Measurements from ENCODE around the gene MT1X. TPM values are rescaled to one million over a fixed set of nuclear protein-coding genes. Genes with fewer than 3 reads are reported as not detected.

The MT1X gene
- total RNA-seq (39.8 and 52.0 TPM in 2 replicates), polyA plus RNA-seq (121 and 127 TPM in 2 replicates)

DNA sequence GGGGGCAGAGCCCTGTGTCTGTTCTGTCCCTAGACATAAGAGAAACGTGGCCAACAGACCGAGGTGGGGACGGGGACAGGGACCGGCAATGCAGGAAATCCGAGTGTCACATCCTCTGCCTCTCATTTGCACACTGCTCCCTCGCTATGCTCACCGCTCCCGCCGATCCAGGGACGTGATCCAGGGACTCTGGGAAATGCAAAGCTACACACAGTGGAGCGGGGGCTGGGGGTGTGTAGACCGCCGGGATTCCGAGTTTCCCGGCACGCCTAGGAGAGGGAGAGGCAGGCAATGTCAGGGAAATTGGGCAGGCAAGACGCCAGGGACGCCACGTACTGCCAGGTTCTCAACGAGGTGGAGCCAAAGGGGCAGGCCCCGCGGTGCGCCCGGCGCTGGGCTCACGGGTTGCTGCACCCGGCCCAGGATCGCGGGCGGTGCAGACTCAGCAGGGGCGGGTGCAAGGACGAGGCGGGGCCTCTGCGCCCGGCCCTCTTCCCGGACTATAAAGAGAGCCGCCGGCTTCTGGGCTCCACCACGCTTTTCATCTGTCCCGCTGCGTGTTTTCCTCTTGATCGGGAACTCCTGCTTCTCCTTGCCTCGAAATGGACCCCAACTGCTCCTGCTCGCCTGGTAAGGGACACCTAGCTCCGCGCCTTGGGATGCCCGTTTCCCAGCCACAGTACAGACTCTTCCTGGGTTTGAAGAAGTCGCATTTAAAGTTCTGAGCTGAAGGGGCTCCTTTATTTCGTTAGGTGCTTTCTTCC, at the start of gene MT1X:
TSS of gene MT1X (plus strand) at position 532 of the 764 bp plus-strand sequence. CDS start at position 603, 71 bp downstream.
- TF ChIP-seq EZH2phosphoT487 (IDR thresholded peaks at IDR 0.05; ENCODE audit: low read depth, severe bottlenecking, unreplicated experiment): no peak
- no peak for TF ChIP-seq CTCF (IDR thresholded peaks at IDR 0.05; ENCODE audit: poor library complexity)
- TF ChIP-seq EZH2 (IDR thresholded peaks at IDR 0.05; ENCODE audit: borderline replicate concordance): no peak
- Histone ChIP-seq H3K4me2 (peak within 1 kb of the TSS; percentile 78), H3K79me2 (no peaks in the 10 kb centered on the region), H3K4me1 (ENCODE audit: insufficient read depth) (peaks cover 7% of the 10 kb centered on the region), H3K36me3 (replicated peaks; ENCODE audit: insufficient read depth, low read depth) (no peaks in the 10 kb centered on the region), H3K4me3 (peak within 1 kb of the TSS; percentile 29), H4K20me1 (ENCODE audit: insufficient read depth, poor library complexity, severe bottlenecking) (no peaks in the 10 kb centered on the region), H3K9me2 (replicated peaks; ENCODE audit: insufficient read depth) (no peaks in the 10 kb centered on the region), H3K27me3 (peaks cover 23% of the 10 kb centered on the region), H3K9me3 (ENCODE audit: low read depth) (no peaks in the 10 kb centered on the region), H3K27ac (no peak within 1 kb of the TSS), H2AFZ (peak within 1 kb of the TSS; percentile 43)
- peak; percentile 93 for DNase-seq (ENCODE audit: low spot score)
- 2% methylated on average over 47 of the region's 49 CpGs for WGBS (ENCODE audit: low lambda C conversion rate, missing lambda C conversion rate)

GRCh38 chr16:56632848-56633365, 49.4 kb upstream of the MT1X start:
- Histone ChIP-seq H2AFZ (no peak overlapping the region), H3K36me3 (replicated peaks; ENCODE audit: insufficient read depth, low read depth) (no peaks in the 10 kb centered on the region), H4K20me1 (ENCODE audit: insufficient read depth, poor library complexity, severe bottlenecking) (no peaks in the 10 kb centered on the region), H3K9me2 (replicated peaks; ENCODE audit: insufficient read depth) (no peaks in the 10 kb centered on the region), H3K4me2 (peak overlapping the region; percentile 89), H3K4me3 (no peak overlapping the region), H3K79me2 (no peaks in the 10 kb centered on the region), H3K4me1 (ENCODE audit: insufficient read depth) (peaks cover 13% of the 10 kb centered on the region), H3K27me3 (peaks cover 90% of the 10 kb centered on the region), H3K27ac (no peak overlapping the region), H3K9me3 (ENCODE audit: low read depth) (no peaks in the 10 kb centered on the region)
- 11% methylated on average over 6 of the region's 6 CpGs for WGBS (ENCODE audit: low lambda C conversion rate, missing lambda C conversion rate)
- no peak for DNase-seq (ENCODE audit: low spot score)
- TF ChIP-seq EZH2 (IDR thresholded peaks at IDR 0.05; ENCODE audit: borderline replicate concordance): no peak
- no peak for TF ChIP-seq CTCF (IDR thresholded peaks at IDR 0.05; ENCODE audit: poor library complexity)
- TF ChIP-seq EZH2phosphoT487 (IDR thresholded peaks at IDR 0.05; ENCODE audit: low read depth, severe bottlenecking, unreplicated experiment): no peak

DNA sequence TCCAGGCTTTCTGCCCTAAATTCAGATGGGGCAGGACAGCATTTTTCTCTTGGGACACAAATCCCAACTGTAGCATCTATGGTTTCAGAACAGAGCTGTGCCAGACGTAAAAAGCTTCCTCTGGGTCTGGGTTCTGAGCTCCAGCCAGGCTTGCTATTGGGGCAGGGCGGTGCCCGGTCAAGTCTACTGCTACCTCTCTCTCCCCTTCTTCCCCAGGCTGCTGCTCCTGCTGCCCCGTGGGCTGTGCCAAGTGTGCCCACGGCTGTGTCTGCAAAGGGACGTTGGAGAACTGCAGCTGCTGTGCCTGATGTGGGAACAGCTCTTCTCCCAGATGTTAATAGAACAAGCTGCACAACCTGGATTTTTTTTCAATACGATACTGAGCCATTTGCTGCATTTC, 48.7 kb upstream of the MT1X start:
- H4K20me1 ChIP-seq (ENCODE audit: insufficient read depth, poor library complexity, severe bottlenecking): no peaks in the 10 kb centered on the region
- no peaks in the 10 kb centered on the region for H3K36me3 ChIP-seq (replicated peaks; ENCODE audit: insufficient read depth, low read depth)
- no peak overlapping the region for H3K4me3 ChIP-seq
- WGBS (ENCODE audit: low lambda C conversion rate, missing lambda C conversion rate): 55% methylated on average over 7 of the region's 7 CpGs
- DNase-seq (ENCODE audit: low spot score): no peak
- H3K4me2 ChIP-seq: no peak overlapping the region
- no peaks in the 10 kb centered on the region for H3K79me2 ChIP-seq
- H2AFZ ChIP-seq: no peak overlapping the region
- H3K4me1 ChIP-seq (ENCODE audit: insufficient read depth): peaks cover 13% of the 10 kb centered on the region
- H3K9me3 ChIP-seq (ENCODE audit: low read depth): no peaks in the 10 kb centered on the region
- TF ChIP-seq CTCF (IDR thresholded peaks at IDR 0.05; ENCODE audit: poor library complexity) (no peak), EZH2 (IDR thresholded peaks at IDR 0.05; ENCODE audit: borderline replicate concordance) (no peak), EZH2phosphoT487 (IDR thresholded peaks at IDR 0.05; ENCODE audit: low read depth, severe bottlenecking, unreplicated experiment) (no peak)
- H3K27me3 ChIP-seq: peaks cover 94% of the 10 kb centered on the region
- no peak overlapping the region for H3K27ac ChIP-seq
- no peaks in the 10 kb centered on the region for H3K9me2 ChIP-seq (replicated peaks; ENCODE audit: insufficient read depth)

Data from hepatocyte (in vitro differentiated cells).